ENCODE measurements around the gene TSPAN4. TPM values are rescaled to one million over a fixed set of nuclear protein-coding genes. Genes with fewer than 3 reads are reported as not detected.

The TSPAN4 gene
- total RNA-seq, 1 experiment from 2014 or later, result 131 TPM

GRCh38 chr11:803770-804598, 38.7 kb upstream of the TSPAN4 start:
- no peak for DNase-seq (ENCODE audit: extremely low read depth, low read depth)

- DNase-seq (ENCODE audit: extremely low read depth, low read depth), result no peak
Measured at GRCh38 chr11:804599-804964, 38.1 kb upstream of the TSPAN4 start.

GRCh38 chr11:808427-809286, 34.0 kb upstream of the TSPAN4 start:
- peak; percentile 50 for DNase-seq (ENCODE audit: extremely low read depth, low read depth)

GRCh38 chr11:809287-810039, 33.2 kb upstream of the TSPAN4 start, which contains the start of gene RPLP2:
TSS of gene RPLP2 (plus strand) at chr11:809967. CDS start at chr11:810235, 268 bp downstream.
- DNase-seq (ENCODE audit: extremely low read depth, low read depth), result peak; percentile 93

GRCh38 chr11:810040-810567, 32.5 kb upstream of the TSPAN4 start:
- DNase-seq (ENCODE audit: extremely low read depth, low read depth), result no peak

DNA sequence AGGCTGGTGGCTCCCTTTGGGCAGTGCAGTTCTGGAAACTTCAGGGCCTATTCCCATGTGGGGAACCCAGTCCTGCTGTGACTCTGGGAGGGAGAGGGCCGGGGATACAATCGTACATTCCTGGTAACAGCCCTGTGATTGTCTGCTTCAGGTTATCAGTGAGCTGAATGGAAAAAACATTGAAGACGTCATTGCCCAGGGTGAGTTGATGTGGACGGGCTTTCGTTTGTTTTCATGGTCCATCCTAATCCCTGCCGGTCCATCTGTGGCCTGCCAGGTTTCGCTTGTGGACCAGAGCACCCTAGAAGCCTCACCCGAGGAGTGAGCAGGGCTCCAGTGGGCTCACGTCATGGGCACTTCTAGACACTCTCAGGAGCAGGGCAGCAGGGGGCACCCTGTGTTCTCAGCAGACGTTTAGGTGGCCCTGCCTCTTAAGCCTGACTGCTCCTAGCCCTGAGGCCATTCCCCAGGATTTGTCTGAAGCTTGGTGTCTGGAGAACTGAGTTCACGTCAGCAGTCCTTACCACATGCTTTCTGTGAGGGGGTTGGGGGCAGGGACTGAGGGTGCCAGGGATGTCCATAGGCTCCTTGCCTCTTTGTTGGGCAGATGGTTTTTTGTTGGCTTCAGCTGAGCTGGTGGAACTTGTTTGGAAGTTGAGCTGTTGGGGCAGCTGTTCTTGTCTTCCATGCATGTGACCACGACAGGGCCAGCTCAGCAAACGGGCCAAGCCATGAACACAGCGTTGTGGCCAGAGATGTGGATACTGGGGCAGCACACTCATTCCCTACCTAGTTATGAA, 31.0 kb upstream of the TSPAN4 start:
- DNase-seq (ENCODE audit: extremely low read depth, low read depth), result no peak

GRCh38 chr11:812390-812789, 30.3 kb upstream of the TSPAN4 start:
- DNase-seq (ENCODE audit: extremely low read depth, low read depth), result no peak

GRCh38 chr11:813072-813455, 29.6 kb upstream of the TSPAN4 start:
- DNase-seq (ENCODE audit: extremely low read depth, low read depth), result no peak

DNA sequence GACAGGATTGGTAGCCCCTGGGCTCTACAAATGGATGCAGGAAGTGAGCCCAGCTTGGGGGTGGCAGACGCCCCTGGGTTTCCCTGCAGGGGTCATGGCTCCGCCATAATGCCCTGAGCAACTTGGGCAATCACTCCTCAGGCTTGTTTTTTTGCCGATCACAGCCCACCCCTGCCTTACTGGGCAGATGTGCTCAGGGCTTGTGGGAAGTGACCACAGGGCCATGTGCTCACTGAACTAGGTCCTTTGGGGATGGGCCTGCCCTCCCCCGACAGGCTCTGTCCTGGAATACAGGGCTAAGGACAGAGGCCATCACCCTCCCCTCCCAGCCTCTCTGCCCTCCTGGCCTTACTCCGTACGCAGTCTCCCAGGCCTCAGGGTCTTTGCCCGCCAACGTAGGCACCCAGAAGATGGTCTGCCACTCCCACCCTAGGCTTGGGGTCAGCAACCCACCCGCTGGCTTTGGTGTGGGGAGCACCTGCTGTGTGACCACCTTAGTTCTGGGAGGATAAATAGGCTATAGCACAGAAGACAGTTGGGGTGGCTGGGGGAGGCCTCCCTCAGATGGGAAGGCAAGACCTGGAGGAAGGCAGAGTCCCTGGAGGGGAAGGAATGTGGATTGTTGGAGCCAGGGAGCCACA, 29.1 kb upstream of the TSPAN4 start:
- no peak for DNase-seq (ENCODE audit: extremely low read depth, low read depth)

DNA sequence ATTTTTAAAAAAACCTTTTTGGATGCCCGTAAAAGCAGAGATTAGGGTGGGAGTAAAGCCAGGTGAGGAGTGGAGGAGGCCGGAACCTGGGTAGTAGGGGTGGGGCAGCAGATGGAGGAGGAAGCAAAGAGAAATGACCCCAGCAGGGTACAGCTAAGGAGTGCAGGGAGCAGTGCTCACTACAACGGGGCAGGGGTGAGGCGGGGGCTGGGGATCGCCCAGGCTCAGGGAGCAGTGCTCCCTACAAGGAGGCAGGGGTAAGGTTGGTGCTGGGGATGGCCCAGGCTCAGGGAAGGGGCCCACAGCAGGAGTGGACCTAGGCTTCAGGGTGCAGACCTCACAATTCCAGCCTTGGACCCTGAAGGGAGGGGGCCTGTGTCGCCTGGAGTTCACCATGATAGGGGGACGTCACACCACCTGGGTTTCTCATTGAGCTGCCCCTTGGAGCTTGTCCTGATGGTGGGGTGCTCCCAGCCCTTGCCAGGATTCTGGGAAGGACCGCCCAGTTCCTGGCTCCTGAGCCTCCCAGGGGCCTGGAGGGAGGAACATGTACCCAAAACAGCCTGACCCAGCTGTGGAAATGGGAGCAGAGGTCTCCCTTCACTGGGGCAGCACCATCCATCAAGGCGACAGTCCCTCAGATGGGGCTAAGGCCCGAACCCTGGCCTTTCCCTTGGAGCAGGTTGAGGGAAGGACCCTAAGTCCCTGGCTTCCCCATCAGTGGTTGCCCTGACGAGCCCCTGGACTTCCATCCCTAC, 26.8 kb upstream of the TSPAN4 start:
- DNase-seq (ENCODE audit: extremely low read depth, low read depth), result no peak

GRCh38 chr11:816433-816779, 26.2 kb upstream of the TSPAN4 start:
- no peak for DNase-seq (ENCODE audit: extremely low read depth, low read depth)

DNA sequence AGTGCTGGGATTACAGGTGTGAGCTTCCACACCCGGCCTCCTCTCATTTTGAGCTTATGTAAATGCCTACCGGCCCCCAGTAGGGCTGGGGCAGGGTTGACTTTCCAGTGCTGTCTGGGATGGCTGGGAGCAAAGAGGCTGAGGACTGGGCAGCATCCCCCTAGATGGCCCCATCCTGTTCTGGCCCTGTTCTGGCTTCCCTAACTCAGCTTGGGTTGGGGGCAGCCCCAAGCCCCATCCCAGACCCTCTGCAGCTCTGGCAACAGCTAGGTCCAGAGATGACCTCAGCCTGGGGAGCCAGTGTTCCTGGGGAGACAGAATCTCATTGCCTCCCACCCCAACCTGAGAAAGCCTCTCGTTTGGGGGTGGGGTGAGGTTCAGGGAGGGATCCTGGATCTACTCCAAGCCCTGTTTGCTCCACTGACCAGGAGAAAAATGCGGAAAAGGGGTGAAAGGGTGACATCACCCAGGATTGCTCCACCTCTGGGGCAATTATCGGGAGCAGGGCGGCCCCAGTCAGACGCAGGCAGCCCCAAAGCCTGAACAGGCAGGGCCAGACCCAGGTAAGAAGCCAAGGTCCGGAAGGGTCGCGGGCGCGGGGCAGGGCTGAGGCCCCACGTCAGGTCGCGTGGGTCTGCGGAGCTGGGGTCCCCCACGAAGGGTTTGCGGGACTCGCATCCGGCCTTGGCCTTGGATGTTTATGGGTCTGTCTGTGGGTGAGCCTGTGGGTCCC, 24.1 kb upstream of the TSPAN4 start, which contains the start of gene PNPLA2:
Gene PNPLA2 (plus strand): TSS at position 519 of the 733 bp plus-strand sequence. CDS start 805 bp downstream, outside the sequence.
- no peak for DNase-seq (ENCODE audit: extremely low read depth, low read depth)

- peak; percentile 76 for DNase-seq (ENCODE audit: extremely low read depth, low read depth)
Measured at GRCh38 chr11:819129-819931, 23.3 kb upstream of the TSPAN4 start.

DNA sequence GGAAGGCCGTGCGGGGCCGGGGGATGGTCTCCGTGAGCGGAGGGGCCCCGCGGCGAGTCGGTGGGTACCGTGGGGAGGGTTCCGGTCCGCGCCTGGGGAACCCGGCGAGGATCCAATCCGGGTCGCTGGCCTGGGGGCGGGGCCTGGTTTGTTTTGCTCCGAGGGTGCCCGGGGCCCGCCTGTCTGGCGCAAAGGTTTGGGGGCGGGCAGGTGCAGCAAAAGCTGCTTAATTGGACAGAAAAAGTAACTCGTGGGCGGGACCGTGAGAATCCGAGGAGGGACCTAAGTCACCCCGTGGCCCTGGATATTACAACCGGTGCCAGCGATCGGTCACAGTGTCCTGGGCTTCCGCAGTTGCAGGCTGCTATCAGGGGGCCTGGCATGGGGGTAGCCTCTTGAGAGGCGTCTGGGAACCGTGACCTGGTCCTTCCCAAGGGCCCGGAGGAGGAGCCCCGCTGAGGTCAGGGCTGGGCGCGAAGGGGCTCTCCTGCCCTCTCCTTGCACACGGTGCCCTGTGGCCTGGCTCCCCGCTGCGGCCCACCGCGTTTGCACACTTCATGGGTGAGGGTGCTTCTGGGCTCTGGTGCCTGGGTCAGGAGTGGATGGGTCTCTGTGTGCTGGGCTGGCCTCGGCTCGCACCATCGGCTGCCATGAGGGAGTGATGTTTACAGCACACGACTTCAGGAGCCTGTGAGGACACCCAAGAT, 22.6 kb upstream of the TSPAN4 start:
- DNase-seq (ENCODE audit: extremely low read depth, low read depth), result no peak

DNA sequence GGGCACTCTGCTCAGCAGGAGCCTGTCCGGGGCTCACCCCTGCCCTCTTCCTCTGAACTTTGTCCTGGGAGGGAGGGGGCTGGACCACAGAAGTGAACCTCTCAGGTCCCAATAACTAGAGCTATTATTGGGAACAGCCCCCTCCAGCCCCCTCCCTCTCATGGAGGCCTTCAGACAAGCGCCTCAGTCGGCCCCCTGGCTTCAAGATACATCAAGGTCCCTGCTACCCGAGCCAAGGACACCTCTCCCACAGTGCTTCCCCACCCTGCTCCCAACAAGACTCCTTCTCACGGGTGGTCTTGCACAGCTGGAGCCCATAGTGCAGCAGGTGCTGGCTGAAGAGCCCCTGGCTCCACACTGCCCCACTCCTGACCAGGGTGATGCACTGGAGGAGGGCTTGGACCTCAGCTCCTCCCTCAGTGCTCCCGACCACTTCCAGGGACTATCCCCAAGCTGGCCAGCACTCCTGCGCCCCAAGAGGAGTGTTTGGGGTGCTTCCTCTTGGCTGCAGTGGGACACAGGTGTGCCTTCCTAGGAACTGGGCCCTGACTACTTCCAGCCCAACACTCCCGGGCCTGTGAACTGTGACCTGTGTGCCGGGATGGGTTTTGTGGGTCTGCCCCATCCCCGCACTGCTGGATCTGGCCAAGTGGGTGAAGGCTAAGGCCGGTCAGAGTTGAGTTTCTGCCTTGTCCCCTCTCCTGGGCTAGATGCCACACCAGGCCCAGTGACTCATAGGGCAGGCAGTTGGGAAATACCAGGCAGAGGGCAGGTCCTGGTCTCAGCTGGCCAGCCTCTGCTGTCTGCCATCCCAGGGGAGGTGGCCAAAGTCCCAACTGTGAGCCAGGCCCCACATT, 21.8 kb upstream of the TSPAN4 start:
- DNase-seq (ENCODE audit: extremely low read depth, low read depth), result peak; percentile 67
